GM19455 (cell line): ENCODE results near the gene PGA4.
"Not testable (repeated sequence)": the region's sequence is repeated elsewhere in the genome, so short reads cannot be mapped to it uniquely, and the experiment has no call there.

Experiments used
- ATAC-seq: cut with Tn5 transposase; IDR thresholded peaks from one replicate; pipeline ENCODE4 v1.9.1; 2021; ENCODE audit not compliant: unreplicated experiment

The PGA4 gene

GRCh38 chr11:61222047-61222446 lies at the start of gene PGA4:
Gene PGA4 (plus strand): TSS chr11:61222347. CDS start chr11:61222401, 54 bp downstream.
- not testable (repeated sequence) for ATAC-seq

GRCh38 chr11:61172356-61172755 lies 49.8 kb upstream of the PGA4 start:
- ATAC-seq: no peak

- no peak for ATAC-seq
Observed at GRCh38 chr11:61172888-61173287, 49.3 kb upstream of the PGA4 start.

- ATAC-seq: no peak
Observed at GRCh38 chr11:61173456-61173855, 48.7 kb upstream of the PGA4 start.

GRCh38 chr11:61174273-61174672 lies 47.9 kb upstream of the PGA4 start:
- ATAC-seq: no peak

- no peak for ATAC-seq
Observed at GRCh38 chr11:61174949-61175348, 47.2 kb upstream of the PGA4 start.

GRCh38 chr11:61176446-61176845 lies 45.7 kb upstream of the PGA4 start:
- no peak for ATAC-seq

- ATAC-seq: not testable (repeated sequence)
Observed at GRCh38 chr11:61180205-61180604, 41.9 kb upstream of the PGA4 start.

- no peak for ATAC-seq
Observed at GRCh38 chr11:61181489-61181888, 40.7 kb upstream of the PGA4 start.

- ATAC-seq: no peak
Observed at GRCh38 chr11:61183645-61184044, 38.5 kb upstream of the PGA4 start.

GRCh38 chr11:61186504-61186903 lies 35.6 kb upstream of the PGA4 start:
- ATAC-seq: no peak

- ATAC-seq: no peak
Observed at GRCh38 chr11:61187505-61188130, 34.5 kb upstream of the PGA4 start.

GRCh38 chr11:61189933-61190332 lies 32.2 kb upstream of the PGA4 start:
- no peak for ATAC-seq

- no peak for ATAC-seq
Observed at GRCh38 chr11:61193596-61193995, 28.6 kb upstream of the PGA4 start.

- no peak for ATAC-seq
Observed at GRCh38 chr11:61194169-61194671, 27.9 kb upstream of the PGA4 start.

GRCh38 chr11:61194981-61195695 lies 27.0 kb upstream of the PGA4 start:
- no peak for ATAC-seq

- no peak for ATAC-seq
Observed at GRCh38 chr11:61195719-61196118, 26.4 kb upstream of the PGA4 start.

- no peak for ATAC-seq
Observed at GRCh38 chr11:61198361-61198760, 23.8 kb upstream of the PGA4 start.

- no peak for ATAC-seq
Observed at GRCh38 chr11:61198948-61199523, 23.1 kb upstream of the PGA4 start.

- no peak for ATAC-seq
Observed at GRCh38 chr11:61201476-61201875, 20.7 kb upstream of the PGA4 start.

GRCh38 chr11:61202950-61203746 lies 19.0 kb upstream of the PGA4 start, which contains the start of gene PGA3:
Gene PGA3 (plus strand): TSS chr11:61203515. CDS start chr11:61203565, 50 bp downstream.
- ATAC-seq: not testable (repeated sequence)
